ENCODE results near the gene EPHA2. TPM values are rescaled to one million over a fixed set of nuclear protein-coding genes. Genes with fewer than 3 reads are reported as not detected.

Gene EPHA2
- polyA plus RNA-seq, 1 experiment: 26.5 TPM

DNA sequence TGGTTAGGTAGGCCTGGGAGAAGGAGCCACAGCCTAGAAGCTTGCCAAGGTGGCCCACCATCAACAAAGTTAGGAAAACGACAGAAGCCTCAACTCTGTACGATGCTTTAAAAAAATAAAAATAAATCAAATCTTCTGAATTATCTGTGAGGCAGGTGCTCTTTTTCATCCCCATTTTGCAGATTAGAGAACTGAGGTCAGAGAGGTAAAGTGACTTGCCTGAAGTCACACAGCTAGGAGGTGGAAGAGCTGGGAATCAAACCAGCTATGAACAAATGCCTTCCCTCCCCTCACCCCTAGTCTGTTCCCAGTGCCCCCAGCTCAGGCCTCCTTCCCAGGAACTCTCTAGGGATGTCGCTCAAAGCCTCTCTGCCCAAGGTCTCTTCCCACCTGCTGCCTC lies 30.4 kb downstream of the EPHA2 start:
- ChIA-PET POLR2A (no interaction called here), CTCF (interaction anchor here (1.0 to 1.2 kb wide), 3 partner anchors 14 to 40 kb away, joined by 3 to 4 read pairs (median 3); no protein-coding TSS in a partner anchor)
- Histone ChIP-seq H3K4me3 (ENCODE audit: low read depth, low read length) (no peak overlapping the region), H3K27me3 (ENCODE audit: control insufficient read depth, insufficient read depth, low read length) (no peaks in the 10 kb centered on the region), H3K36me3 (ENCODE audit: control insufficient read depth, insufficient read depth, low read length) (peaks cover 45% of the 10 kb centered on the region)
- TF ChIP-seq, protein P1, sequence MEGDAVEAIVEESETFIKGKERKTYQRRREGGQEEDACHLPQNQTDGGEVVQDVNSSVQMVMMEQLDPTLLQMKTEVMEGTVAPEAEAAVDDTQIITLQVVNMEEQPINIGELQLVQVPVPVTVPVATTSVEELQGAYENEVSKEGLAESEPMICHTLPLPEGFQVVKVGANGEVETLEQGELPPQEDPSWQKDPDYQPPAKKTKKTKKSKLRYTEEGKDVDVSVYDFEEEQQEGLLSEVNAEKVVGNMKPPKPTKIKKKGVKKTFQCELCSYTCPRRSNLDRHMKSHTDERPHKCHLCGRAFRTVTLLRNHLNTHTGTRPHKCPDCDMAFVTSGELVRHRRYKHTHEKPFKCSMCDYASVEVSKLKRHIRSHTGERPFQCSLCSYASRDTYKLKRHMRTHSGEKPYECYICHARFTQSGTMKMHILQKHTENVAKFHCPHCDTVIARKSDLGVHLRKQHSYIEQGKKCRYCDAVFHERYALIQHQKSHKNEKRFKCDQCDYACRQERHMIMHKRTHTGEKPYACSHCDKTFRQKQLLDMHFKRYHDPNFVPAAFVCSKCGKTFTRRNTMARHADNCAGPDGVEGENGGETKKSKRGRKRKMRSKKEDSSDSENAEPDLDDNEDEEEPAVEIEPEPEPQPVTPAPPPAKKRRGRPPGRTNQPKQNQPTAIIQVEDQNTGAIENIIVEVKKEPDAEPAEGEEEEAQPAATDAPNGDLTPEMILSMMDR (IDR thresholded peaks at IDR 0.05; ENCODE audit: insufficient read depth, low read depth, low read length): no peak
- no peak for DNase-seq (ENCODE audit: low read depth)

DNA sequence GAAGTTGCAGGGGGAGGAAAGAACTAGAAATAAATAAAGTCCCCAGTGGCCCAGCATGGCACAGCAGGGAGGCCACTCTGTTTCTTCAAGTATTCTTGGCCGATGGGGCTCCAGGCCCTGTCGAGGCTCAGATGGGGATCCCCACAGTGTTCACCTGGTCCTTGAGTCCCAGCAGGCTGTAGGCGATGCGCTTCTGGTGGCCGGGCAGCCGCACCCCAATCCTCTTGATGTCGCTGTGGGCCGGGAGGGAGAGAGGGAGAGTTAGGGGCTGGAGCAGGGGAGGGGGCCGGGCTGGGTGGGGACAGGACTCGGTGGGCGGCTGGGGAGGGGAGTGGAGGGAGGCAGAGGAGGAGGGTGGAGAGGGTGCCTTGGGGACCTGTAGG lies 30.8 kb downstream of the EPHA2 start:
- Histone ChIP-seq H3K4me3 (ENCODE audit: low read depth, low read length) (no peak overlapping the region), H3K36me3 (ENCODE audit: control insufficient read depth, insufficient read depth, low read length) (peaks cover 41% of the 10 kb centered on the region), H3K27me3 (ENCODE audit: control insufficient read depth, insufficient read depth, low read length) (no peaks in the 10 kb centered on the region)
- POLR2A ChIA-PET: no interaction called here
- DNase-seq (ENCODE audit: low read depth): no peak
- TF ChIP-seq, protein P1 (IDR thresholded peaks at IDR 0.05; ENCODE audit: insufficient read depth, low read depth, low read length): no peak
- CTCF ChIA-PET: interaction anchor here (1.0 to 1.2 kb wide), 3 partner anchors 14 to 40 kb away, joined by 3 to 4 read pairs (median 3); no protein-coding TSS in a partner anchor

DNA sequence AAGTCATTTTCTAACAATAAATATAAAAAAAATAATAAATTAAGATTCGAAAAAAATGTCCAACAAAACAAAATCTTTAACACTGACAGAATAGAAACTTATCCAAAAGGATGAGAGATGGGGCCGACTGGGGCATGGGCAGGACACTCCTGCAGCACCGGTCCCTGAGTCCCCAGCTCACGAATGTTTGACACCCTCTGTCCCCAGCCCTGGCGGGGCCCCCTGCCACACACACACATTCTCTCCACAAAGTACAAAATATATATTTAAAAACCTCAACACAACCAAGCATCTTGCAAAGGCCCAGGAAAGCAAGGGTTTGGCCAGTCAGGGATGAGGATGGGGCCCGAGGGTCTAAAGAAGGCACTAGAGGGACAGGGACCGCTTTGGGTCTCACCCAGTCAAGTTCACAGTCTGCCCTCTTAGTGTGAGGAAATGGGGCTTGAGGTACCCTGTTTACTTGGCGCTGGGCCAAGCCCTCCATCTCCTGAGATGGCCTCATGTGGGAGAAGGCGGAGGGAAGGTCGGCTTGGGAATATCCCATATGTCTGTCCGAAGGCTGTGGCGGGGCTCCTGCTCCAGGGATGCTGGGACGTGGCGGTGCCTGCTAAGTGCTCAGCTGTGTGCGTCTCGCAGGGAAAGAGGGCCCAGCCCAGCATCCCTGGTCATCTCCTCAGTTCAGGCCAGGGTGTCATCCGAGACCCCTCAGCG lies 31.3 kb downstream of the EPHA2 start:
- peaks cover 36% of the 10 kb centered on the region for H3K36me3 ChIP-seq (ENCODE audit: control insufficient read depth, insufficient read depth, low read length)
- TF ChIP-seq, protein P1 (IDR thresholded peaks at IDR 0.05; ENCODE audit: insufficient read depth, low read depth, low read length): no peak
- no peak overlapping the region for H3K4me3 ChIP-seq (ENCODE audit: low read depth, low read length)
- ChIA-PET CTCF (interaction anchor here (0.9 to 1.7 kb wide), 4 partner anchors 37 to 52 kb away, joined by 3 to 8 read pairs (median 4); partner anchors contain the start of gene FAM131C), POLR2A (no interaction called here)
- DNase-seq (ENCODE audit: low read depth): no peak
- no peaks in the 10 kb centered on the region for H3K27me3 ChIP-seq (ENCODE audit: control insufficient read depth, insufficient read depth, low read length)

GRCh38 chr1:16122916-16123315 lies 33.0 kb downstream of the EPHA2 start:
- peaks cover 22% of the 10 kb centered on the region for H3K36me3 ChIP-seq (ENCODE audit: control insufficient read depth, insufficient read depth, low read length)
- DNase-seq (ENCODE audit: low read depth): peak; percentile 41
- H3K4me3 ChIP-seq (ENCODE audit: low read depth, low read length): no peak overlapping the region
- ChIA-PET CTCF (interaction anchor here (0.7 to 2.8 kb wide), 4 partner anchors 34 to 64 kb away, joined by 3 to 13 read pairs (median 7); no protein-coding TSS in a partner anchor), POLR2A (no interaction called here)
- TF ChIP-seq, protein P1 (IDR thresholded peaks at IDR 0.05; ENCODE audit: insufficient read depth, low read depth, low read length): no peak
- H3K27me3 ChIP-seq (ENCODE audit: control insufficient read depth, insufficient read depth, low read length): no peaks in the 10 kb centered on the region

GRCh38 chr1:16122350-16122881 lies 33.5 kb downstream of the EPHA2 start:
- no peak for DNase-seq (ENCODE audit: low read depth)
- TF ChIP-seq, protein P1 (IDR thresholded peaks at IDR 0.05; ENCODE audit: insufficient read depth, low read depth, low read length): no peak
- H3K4me3 ChIP-seq (ENCODE audit: low read depth, low read length): no peak overlapping the region
- ChIA-PET CTCF (interaction anchor here (0.7 to 2.8 kb wide), 5 partner anchors 34 to 65 kb away, joined by 3 to 13 read pairs (median 3); no protein-coding TSS in a partner anchor), POLR2A (no interaction called here)
- peaks cover 20% of the 10 kb centered on the region for H3K36me3 ChIP-seq (ENCODE audit: control insufficient read depth, insufficient read depth, low read length)
- no peaks in the 10 kb centered on the region for H3K27me3 ChIP-seq (ENCODE audit: control insufficient read depth, insufficient read depth, low read length)

All from BJ (cell line).